H9 (cell line): ENCODE measurements around the gene HNF1B. TPM values are rescaled to one million over a fixed set of nuclear protein-coding genes. Genes with fewer than 3 reads are reported as not detected.

Source experiments
- DNase-seq: peaks from one replicate; pipeline ENCODE4 v3.0.0-alpha.2; 2017
- H2AFZ ChIP-seq: one replicate; pipeline ENCODE4 v1.6.1; 2013; ENCODE audit warnings: mild to moderate bottlenecking, low read length, control low read depth, moderate library complexity
- H2AK5ac ChIP-seq: 2 replicates; pipeline ENCODE4 v1.6.1; 2013; ENCODE audit warnings: low read length, control low read depth, mixed read lengths; ENCODE audit not compliant: insufficient read length
- H2BK120ac ChIP-seq: one replicate; pipeline ENCODE4 v1.6.1; 2013; ENCODE audit warnings: low read depth, mild to moderate bottlenecking, low read length, control low read depth, inconsistent platforms; ENCODE audit not compliant: poor library complexity, severe bottlenecking
- H2BK12ac ChIP-seq: 2 replicates; pipeline ENCODE4 v1.6.1; 2013; ENCODE audit warnings: low read length, control low read depth, mixed read lengths, low read depth; ENCODE audit not compliant: insufficient read length
- H2BK15ac ChIP-seq: 2 replicates; pipeline ENCODE4 v1.6.1; 2013; ENCODE audit warnings: low read depth, low read length, control low read depth
- H2BK20ac ChIP-seq: one replicate; pipeline ENCODE4 v1.6.1; 2013; ENCODE audit warnings: low read depth, mild to moderate bottlenecking, low read length, control low read depth, inconsistent platforms; ENCODE audit not compliant: poor library complexity, severe bottlenecking
- H2BK5ac ChIP-seq: 2 replicates; pipeline ENCODE4 v1.6.1; 2013; ENCODE audit warnings: low read length, control low read depth, mixed read lengths; ENCODE audit not compliant: insufficient read length
- H3K14ac ChIP-seq: 2 replicates; pipeline ENCODE4 v1.6.1; 2013; ENCODE audit warnings: low read length, control low read depth; ENCODE audit not compliant: insufficient read depth
- H3K18ac ChIP-seq: 2 replicates; pipeline ENCODE4 v1.6.1; 2013; ENCODE audit warnings: low read depth, mild to moderate bottlenecking, mixed read lengths, low read length, control low read depth; ENCODE audit not compliant: insufficient read length
- H3K23ac ChIP-seq: 2 replicates; pipeline ENCODE4 v1.6.1; 2013; ENCODE audit warnings: low read length, control low read depth, mixed read lengths, low read depth; ENCODE audit not compliant: insufficient read length
- H3K23me2 ChIP-seq: 2 replicates; pipeline ENCODE4 v1.6.1; 2013; ENCODE audit warnings: low read depth, mild to moderate bottlenecking, mixed read lengths, low read length, control low read depth; ENCODE audit not compliant: insufficient read length, poor library complexity, severe bottlenecking
- H3K27ac ChIP-seq: 2 replicates; pipeline ENCODE4 v1.5.1; 2013; ENCODE audit warnings: low read length, control low read depth, mixed read lengths, low read depth; ENCODE audit not compliant: insufficient read length
- H3K27me3 ChIP-seq: 2 replicates; pipeline ENCODE4 v1.6.1; 2013; ENCODE audit warnings: low read length, control low read depth, inconsistent platforms; ENCODE audit not compliant: insufficient read depth
- H3K4ac ChIP-seq: 2 replicates; pipeline ENCODE4 v1.6.1; 2013; ENCODE audit warnings: low read depth, mild to moderate bottlenecking, control low read depth, inconsistent platforms, low read length, moderate library complexity
- H3K4me1 ChIP-seq: 2 replicates; pipeline ENCODE4 v1.6.1; 2013; ENCODE audit warnings: low read length, control low read depth, inconsistent platforms; ENCODE audit not compliant: insufficient read depth
- H3K4me2 ChIP-seq: 2 replicates; pipeline ENCODE4 v1.6.1; 2013; ENCODE audit warnings: low read length, control low read depth, mixed read lengths; ENCODE audit not compliant: insufficient read length, insufficient read depth
- H3K56ac ChIP-seq: 2 replicates; pipeline ENCODE4 v1.6.1; 2013; ENCODE audit warnings: low read depth, mild to moderate bottlenecking, mixed read lengths, low read length, control low read depth; ENCODE audit not compliant: insufficient read length
- H3K79me1 ChIP-seq: 2 replicates; pipeline ENCODE4 v1.6.1; 2013; ENCODE audit warnings: low read depth, mild to moderate bottlenecking, moderate library complexity, low read length, control low read depth, inconsistent platforms; ENCODE audit not compliant: insufficient read depth, poor library complexity, severe bottlenecking
- H3K79me2 ChIP-seq: 2 replicates; pipeline ENCODE4 v1.6.1; 2013; ENCODE audit warnings: low read length, control low read depth, inconsistent platforms; ENCODE audit not compliant: insufficient read depth
- H3K9ac ChIP-seq: 2 replicates; pipeline ENCODE4 v1.6.1; 2013; ENCODE audit warnings: low read length, control low read depth, mixed read lengths; ENCODE audit not compliant: insufficient read length; ENCODE audit errors: extremely low read depth
- H3K9me3 ChIP-seq: one replicate; pipeline ENCODE4 v1.6.1; 2013; ENCODE audit warnings: low read depth, low read length, inconsistent platforms; ENCODE audit not compliant: control insufficient read depth
- H3T11ph ChIP-seq: one replicate; pipeline ENCODE4 v1.6.1; 2013; ENCODE audit warnings: mild to moderate bottlenecking, low read length, control low read depth, inconsistent platforms
- H4K20me1 ChIP-seq: one replicate; pipeline ENCODE4 v1.6.1; 2013; ENCODE audit not compliant: control insufficient read depth, insufficient read length, insufficient read depth
- H4K5ac ChIP-seq: 2 replicates; pipeline ENCODE4 v1.6.1; 2013; ENCODE audit warnings: low read depth, mild to moderate bottlenecking, mixed read lengths, low read length, control low read depth; ENCODE audit not compliant: insufficient read length
- H4K8ac ChIP-seq: replicated peaks from 2 replicates; pipeline ENCODE4 v1.6.1; 2013; ENCODE audit warnings: low read length, control low read depth, mixed read lengths, low read depth; ENCODE audit not compliant: insufficient read length
- H4K91ac ChIP-seq: 2 replicates; pipeline ENCODE4 v1.6.1; 2013; ENCODE audit warnings: low read depth, mild to moderate bottlenecking, moderate library complexity, mixed read lengths, low read length, control low read depth; ENCODE audit not compliant: insufficient read length
- H3K27ac Mint-ChIP-seq, 3 experiments: 2 replicates in 2 of 3; 3 replicates in 1 of 3; pipeline ENCODE4 v1.8.0; 2020 to 2021; ENCODE audit warnings: mixed read lengths in 3 of 3, mild to moderate bottlenecking in 1 of 3, moderate library complexity in 1 of 3
- H3K27me3 Mint-ChIP-seq: 2 replicates; pipeline ENCODE4 v1.8.0; 2021; ENCODE audit warnings: low read depth, mild to moderate bottlenecking, moderate library complexity, mixed read lengths
- H3K36me3 Mint-ChIP-seq, 3 experiments: 2 replicates in 2 of 3; 3 replicates in 1 of 3; pipeline ENCODE4 v1.8.0; 2020 to 2021; ENCODE audit warnings: low read depth in 3 of 3, mixed read lengths in 3 of 3; ENCODE audit not compliant: insufficient read depth in 1 of 3
- H3K4me1 Mint-ChIP-seq, 2 experiments: 2 replicates each; pipeline ENCODE4 v1.8.0; 2020; ENCODE audit warnings: mixed read lengths in 2 of 2
- H3K4me3 Mint-ChIP-seq, 2 experiments: 2 replicates in 1 of 2; 3 replicates in 1 of 2; pipeline ENCODE4 v1.8.0; 2020 to 2021; ENCODE audit warnings: mild to moderate bottlenecking in 2 of 2, mixed read lengths in 2 of 2, moderate library complexity in 1 of 2
- H3K9me3 Mint-ChIP-seq, 2 experiments: 2 replicates in 1 of 2; 3 replicates in 1 of 2; pipeline ENCODE4 v1.8.0; 2020; ENCODE audit warnings: mild to moderate bottlenecking in 2 of 2, mixed read lengths in 2 of 2, moderate library complexity in 1 of 2
- WGBS: extraction: QIAGEN DNeasy Blood & Tissue Kit; methylation state at CpG from one replicate; pipeline ENCODE4 v1.1.7; 2013; ENCODE audit warnings: missing lambda C conversion rate, low lambda C conversion rate, mixed read lengths; ENCODE audit not compliant: insufficient read length; ENCODE audit errors: extremely low coverage; 5-methylcytosine and 5-hydroxymethylcytosine counted together
- total RNA-seq: library from RNA; stranded (reverse); gene quantifications from 2 replicates; pipeline ENCODE4 v1.2.1, GENCODE V29; 2021
- TF ChIP-seq, protein P1 (sequence below): fragments of 200-600 bp; sonication (generic); conservative IDR thresholded peaks from 3 replicates; pipeline ENCODE4 v1.8.0; 2021; ENCODE audit warnings: antibody characterized with exemption, mild to moderate bottlenecking

Gene HNF1B
- total RNA-seq, 1 experiment from 2014 or later = not detected

DNA sequence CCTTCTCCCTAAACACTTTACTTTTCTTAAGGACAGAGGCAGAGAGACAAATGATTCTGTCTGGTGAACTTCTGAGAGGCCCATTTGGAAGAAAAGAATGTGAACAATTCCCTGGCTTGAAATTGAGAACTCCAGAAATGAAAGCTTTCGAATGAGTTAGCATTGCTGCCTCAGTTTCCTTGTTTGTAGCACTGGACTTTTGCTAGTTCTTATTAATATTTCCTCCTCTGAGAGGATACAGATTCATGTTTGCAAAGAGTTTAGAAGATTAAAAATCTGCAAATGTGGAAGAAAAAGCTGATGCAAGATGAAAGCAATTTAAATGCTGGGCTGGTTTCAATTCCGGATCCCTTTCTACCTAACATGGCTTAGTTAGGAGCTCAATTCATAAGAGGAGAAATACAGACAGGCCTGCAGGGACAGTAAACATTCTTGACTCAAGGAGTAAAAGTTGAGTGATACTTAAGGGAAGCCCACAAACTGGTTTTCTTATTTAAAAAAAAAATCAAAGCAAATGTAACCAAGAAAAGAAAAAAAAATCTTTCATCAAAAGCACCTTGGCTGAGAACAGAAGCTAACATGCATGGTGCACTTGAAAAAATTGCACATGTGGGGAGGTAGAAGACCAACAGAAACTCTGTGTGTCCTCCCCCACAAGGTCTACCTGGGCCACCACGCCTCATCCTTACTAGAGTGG, 27.1 kb downstream of the HNF1B start:
- Histone ChIP-seq H4K5ac (no peak overlapping the region), H2BK15ac (no peak overlapping the region), H3K4me2 (no peak overlapping the region), H3K79me2 (no peaks in the 10 kb centered on the region), H3K23me2 (no peaks in the 10 kb centered on the region), H3T11ph (no peak overlapping the region), H4K8ac (no peak overlapping the region), H2BK120ac (no peak overlapping the region), H4K20me1 (no peaks in the 10 kb centered on the region), H2BK5ac (no peak overlapping the region), H3K27me3 (no peaks in the 10 kb centered on the region), H3K14ac (no peak overlapping the region), H3K4ac (no peak overlapping the region), H3K9ac (no peak overlapping the region), H2AK5ac (no peak overlapping the region), H2AFZ (no peak overlapping the region), H3K23ac (no peak overlapping the region), H3K56ac (no peak overlapping the region), H3K27ac (no peak overlapping the region), H2BK20ac (no peak overlapping the region), H3K9me3 (no peaks in the 10 kb centered on the region), H3K79me1 (no peaks in the 10 kb centered on the region), H3K4me1 (no peaks in the 10 kb centered on the region), H4K91ac (no peak overlapping the region), H2BK12ac (no peak overlapping the region), H3K18ac (no peak overlapping the region)
- Mint-ChIP-seq H3K36me3 (no peaks in the 10 kb centered on the region), H3K27me3 (peaks cover 10% of the 10 kb centered on the region), H3K9me3 (no peaks in the 10 kb centered on the region), H3K27ac (no peak overlapping the region), H3K4me3 (no peak overlapping the region), H3K4me1 (peaks cover 7 to 11% of the 10 kb centered on the region in 2 experiments)
- TF ChIP-seq, protein P1, sequence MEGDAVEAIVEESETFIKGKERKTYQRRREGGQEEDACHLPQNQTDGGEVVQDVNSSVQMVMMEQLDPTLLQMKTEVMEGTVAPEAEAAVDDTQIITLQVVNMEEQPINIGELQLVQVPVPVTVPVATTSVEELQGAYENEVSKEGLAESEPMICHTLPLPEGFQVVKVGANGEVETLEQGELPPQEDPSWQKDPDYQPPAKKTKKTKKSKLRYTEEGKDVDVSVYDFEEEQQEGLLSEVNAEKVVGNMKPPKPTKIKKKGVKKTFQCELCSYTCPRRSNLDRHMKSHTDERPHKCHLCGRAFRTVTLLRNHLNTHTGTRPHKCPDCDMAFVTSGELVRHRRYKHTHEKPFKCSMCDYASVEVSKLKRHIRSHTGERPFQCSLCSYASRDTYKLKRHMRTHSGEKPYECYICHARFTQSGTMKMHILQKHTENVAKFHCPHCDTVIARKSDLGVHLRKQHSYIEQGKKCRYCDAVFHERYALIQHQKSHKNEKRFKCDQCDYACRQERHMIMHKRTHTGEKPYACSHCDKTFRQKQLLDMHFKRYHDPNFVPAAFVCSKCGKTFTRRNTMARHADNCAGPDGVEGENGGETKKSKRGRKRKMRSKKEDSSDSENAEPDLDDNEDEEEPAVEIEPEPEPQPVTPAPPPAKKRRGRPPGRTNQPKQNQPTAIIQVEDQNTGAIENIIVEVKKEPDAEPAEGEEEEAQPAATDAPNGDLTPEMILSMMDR = no peak
- WGBS = no CpG with 5 or more reads among the region's 3 CpGs
- DNase-seq = no peak
